Posterior vena cava (tissue), 2 donors: ENCODE measurements around the gene LIMA1. TPM values are rescaled to one million over a fixed set of nuclear protein-coding genes. Genes with fewer than 3 reads are reported as not detected.
"Not testable (repeated sequence)": the region's sequence is repeated elsewhere in the genome, so short reads cannot be mapped to it uniquely, and the experiment has no call there.

Source experiments
- DNase-seq: peaks from one replicate; pipeline ENCODE4 v3.0.0-alpha.2; 2020; ENCODE audit warnings: low spot score
- intact Hi-C, 2 donors: fragments of 100-400 bp; cut with DNase I; formaldehyde crosslinking; loops; one replicate each; pipeline versions ENCODE4 v1.14.1 to v1.14.2; 2022 to 2023
- long read RNA-seq, 2 donors: library from polyadenylated mRNA; unstranded; transcript quantifications; one replicate each; pipeline ENCODE4 v2.0.0, GENCODE V29; 2020 to 2021
- total RNA-seq, 2 donors: library from RNA; stranded (reverse); fragmentation: NEBNext Ultra II Directional; extraction: Animal tissue kit (Norgen Biotek cat#: 25700); gene quantifications; one replicate each; pipeline ENCODE4 v1.2.1, GENCODE V29; 2021
- donor health status: DM: yes; HTN: yes; CAD: no.
- donor health status: DM: yes; HTN: yes; CAD: no.

LIMA1 gene
- total RNA-seq: 100 to 1,000 TPM in 1 of 2 donors, 10 to 100 TPM in 1; 80.2 to 103 TPM
- long read RNA-seq, donor 1, transcript LIMA1-215 (8 exons, 3,254 nt): major isoform, 5 of 33 reads
- long read RNA-seq, donor 1, partial matches to known transcripts: 4 of 33 reads
- long read RNA-seq, donor 1, other reads (novel, unspliced or antisense): 14 of 33 reads
- long read RNA-seq, donor 2, transcript LIMA1-215 (8 exons, 3,254 nt): major isoform, 23 of 85 reads
- long read RNA-seq, donor 2, transcript LIMA1-214 (8 exons, 3,612 nt): minor isoform, 6 of 85 reads
- long read RNA-seq, donor 2, transcript LIMA1-207 (3 exons, 587 nt): minor isoform, 11 of 85 reads
- long read RNA-seq, donor 2, partial matches to known transcripts: 18 of 85 reads
- long read RNA-seq, donor 2, other reads (novel, unspliced or antisense): 24 of 85 reads

GRCh38 chr12:50283229-50283923 lies at the start of gene LIMA1:
TSS of gene LIMA1 (minus strand) at chr12:50283520. CDS start at chr12:50248751, 34,769 bp downstream.
- intact Hi-C loops: loop anchor here in 1 of 2 donors (10.0 kb wide), 1 partner anchor 59 kb away; no protein-coding TSS in a partner anchor
- peak; percentile 97 for DNase-seq

- intact Hi-C loops: no loop called here
- DNase-seq: no peak
Observed at GRCh38 chr12:50331745-50332144, 48.4 kb upstream of the LIMA1 start.

- not testable (repeated sequence) for DNase-seq
- intact Hi-C loops: loop anchor here in 1 of 2 donors (10.0 kb wide), 1 partner anchor 254 kb away; no protein-coding TSS in a partner anchor
Observed at GRCh38 chr12:50328664-50329063, 45.3 kb upstream of the LIMA1 start.

- intact Hi-C loops: loop anchor here in 1 of 2 donors (10.0 kb wide), 1 partner anchor 252 kb away; no protein-coding TSS in a partner anchor
- no peak for DNase-seq
Observed at GRCh38 chr12:50326590-50327284, 43.4 kb upstream of the LIMA1 start.

- no peak for DNase-seq
- intact Hi-C loops: loop anchor here in 1 of 2 donors (10.0 kb wide), 1 partner anchor 251 kb away; no protein-coding TSS in a partner anchor
Observed at GRCh38 chr12:50325890-50326391, 42.6 kb upstream of the LIMA1 start.

- intact Hi-C loops: loop anchor here in 1 of 2 donors (10.0 kb wide), 1 partner anchor 250 kb away; no protein-coding TSS in a partner anchor
- not testable (repeated sequence) for DNase-seq
Observed at GRCh38 chr12:50324770-50325169, 41.5 kb upstream of the LIMA1 start.

GRCh38 chr12:50324077-50324476 lies 40.8 kb upstream of the LIMA1 start:
- intact Hi-C loops: loop anchor here in 1 of 2 donors (10.0 kb wide), 1 partner anchor 249 kb away; no protein-coding TSS in a partner anchor
- not testable (repeated sequence) for DNase-seq

GRCh38 chr12:50322206-50322605 lies 38.9 kb upstream of the LIMA1 start:
- intact Hi-C loops: loop anchor here in 1 of 2 donors (10.0 kb wide), 1 partner anchor 247 kb away; no protein-coding TSS in a partner anchor
- no peak for DNase-seq

- intact Hi-C loops: loop anchor here in 1 of 2 donors (10.0 kb wide), 2 partner anchors 92 to 242 kb away; no protein-coding TSS in a partner anchor
- DNase-seq: no peak
Observed at GRCh38 chr12:50317203-50317602, 33.9 kb upstream of the LIMA1 start.

GRCh38 chr12:50315803-50316202 lies 32.5 kb upstream of the LIMA1 start:
- no peak for DNase-seq
- intact Hi-C loops: loop anchor here in 1 of 2 donors (10.0 kb wide), 2 partner anchors 91 to 241 kb away; no protein-coding TSS in a partner anchor

- intact Hi-C loops: loop anchor here in 1 of 2 donors (10.0 kb wide), 2 partner anchors 90 to 240 kb away; no protein-coding TSS in a partner anchor
- DNase-seq: no peak
Observed at GRCh38 chr12:50314636-50315312, 31.5 kb upstream of the LIMA1 start.

- intact Hi-C loops: loop anchor here in 1 of 2 donors (10.0 kb wide), 2 partner anchors 89 to 239 kb away; no protein-coding TSS in a partner anchor
- DNase-seq: not testable (repeated sequence)
Observed at GRCh38 chr12:50313971-50314370, 30.7 kb upstream of the LIMA1 start.

GRCh38 chr12:50313256-50313931 lies 30.1 kb upstream of the LIMA1 start:
- no peak for DNase-seq
- intact Hi-C loops: loop anchor here in 1 of 2 donors (10.0 kb wide), 2 partner anchors 89 to 239 kb away; no protein-coding TSS in a partner anchor

- intact Hi-C loops: loop anchor here in 1 of 2 donors (10.0 kb wide), 2 partner anchors 87 to 237 kb away; no protein-coding TSS in a partner anchor
- DNase-seq: not testable (repeated sequence)
Observed at GRCh38 chr12:50311858-50312609, 28.7 kb upstream of the LIMA1 start.

- intact Hi-C loops: loop anchor here in 1 of 2 donors (10.0 kb wide), 2 partner anchors 85 to 235 kb away; no protein-coding TSS in a partner anchor
- no peak for DNase-seq
Observed at GRCh38 chr12:50309950-50310349, 26.6 kb upstream of the LIMA1 start.

- intact Hi-C loops: no loop called here
- no peak for DNase-seq
Observed at GRCh38 chr12:50302686-50303085, 19.4 kb upstream of the LIMA1 start.
